ENCODE data around the gene RASAL1. TPM values are rescaled to one million over a fixed set of nuclear protein-coding genes. Genes with fewer than 3 reads are reported as not detected.

Gene RASAL1
- total RNA-seq, 1 experiment from 2014 or later = not detected

DNA sequence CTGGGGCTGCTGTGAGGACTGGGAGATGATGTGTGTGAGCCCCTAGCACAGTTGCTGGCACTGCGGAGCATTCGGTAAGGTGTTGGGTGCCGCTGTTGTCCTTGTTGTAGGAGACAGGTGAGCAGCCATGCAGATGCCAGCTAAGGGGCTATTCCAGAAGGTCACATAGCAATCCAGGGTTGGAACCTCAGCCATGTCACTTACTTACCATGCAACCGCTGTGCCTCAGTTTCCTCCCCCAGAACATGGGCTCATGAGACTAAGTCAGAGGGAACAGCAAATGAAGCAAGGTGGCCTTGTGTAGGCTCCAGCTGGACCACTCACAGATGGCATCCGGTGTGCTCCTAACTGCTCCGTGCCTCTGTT lies 65.8 kb downstream of the RASAL1 start:
- Mint-ChIP-seq H3K9me3 (ENCODE audit: unreplicated experiment) (no peaks in the 10 kb centered on the region), H3K27me3 (ENCODE audit: insufficient read depth, unreplicated experiment) (peaks cover 9% of the 10 kb centered on the region), H3K4me3 (ENCODE audit: unreplicated experiment) (no peak overlapping the region), H3K36me3 (ENCODE audit: insufficient read depth, unreplicated experiment) (no peaks in the 10 kb centered on the region), H3K27ac (ENCODE audit: unreplicated experiment) (no peak overlapping the region), H3K4me1 (ENCODE audit: low read depth, unreplicated experiment) (peaks cover 6% of the 10 kb centered on the region)
- intact Hi-C loops (cut with micrococcal nuclease; ENCODE audit: unreplicated experiment) = no loop called here
- BruUV-seq (replicated peaks) = no TSS peak
- DNase-seq = no peak
- TF ChIP-seq, protein P1, sequence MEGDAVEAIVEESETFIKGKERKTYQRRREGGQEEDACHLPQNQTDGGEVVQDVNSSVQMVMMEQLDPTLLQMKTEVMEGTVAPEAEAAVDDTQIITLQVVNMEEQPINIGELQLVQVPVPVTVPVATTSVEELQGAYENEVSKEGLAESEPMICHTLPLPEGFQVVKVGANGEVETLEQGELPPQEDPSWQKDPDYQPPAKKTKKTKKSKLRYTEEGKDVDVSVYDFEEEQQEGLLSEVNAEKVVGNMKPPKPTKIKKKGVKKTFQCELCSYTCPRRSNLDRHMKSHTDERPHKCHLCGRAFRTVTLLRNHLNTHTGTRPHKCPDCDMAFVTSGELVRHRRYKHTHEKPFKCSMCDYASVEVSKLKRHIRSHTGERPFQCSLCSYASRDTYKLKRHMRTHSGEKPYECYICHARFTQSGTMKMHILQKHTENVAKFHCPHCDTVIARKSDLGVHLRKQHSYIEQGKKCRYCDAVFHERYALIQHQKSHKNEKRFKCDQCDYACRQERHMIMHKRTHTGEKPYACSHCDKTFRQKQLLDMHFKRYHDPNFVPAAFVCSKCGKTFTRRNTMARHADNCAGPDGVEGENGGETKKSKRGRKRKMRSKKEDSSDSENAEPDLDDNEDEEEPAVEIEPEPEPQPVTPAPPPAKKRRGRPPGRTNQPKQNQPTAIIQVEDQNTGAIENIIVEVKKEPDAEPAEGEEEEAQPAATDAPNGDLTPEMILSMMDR (IDR thresholded peaks at IDR 0.05; ENCODE audit: insufficient read depth in 1 of 2, low read depth in 1 of 2, low read length in 1 of 2, severe bottlenecking in 1 of 2, unreplicated experiment in 1 of 2) = no peak
- no peaks in the 10 kb centered on the region for H3K27me3 ChIP-seq (replicated peaks; ENCODE audit: control insufficient read depth, insufficient read depth, low read length)
- CTCF ChIA-PET = no interaction called here
- POLR2A ChIA-PET = no interaction called here
- H3K4me3 ChIP-seq (ENCODE audit: low read depth, low read length) = no peak overlapping the region
- H3K4me1 ChIP-seq = no peaks in the 10 kb centered on the region
- no peaks in the 10 kb centered on the region for H3K9me3 ChIP-seq
- H3K36me3 ChIP-seq (ENCODE audit: control insufficient read depth, insufficient read depth, low read length) = no peaks in the 10 kb centered on the region

DNA sequence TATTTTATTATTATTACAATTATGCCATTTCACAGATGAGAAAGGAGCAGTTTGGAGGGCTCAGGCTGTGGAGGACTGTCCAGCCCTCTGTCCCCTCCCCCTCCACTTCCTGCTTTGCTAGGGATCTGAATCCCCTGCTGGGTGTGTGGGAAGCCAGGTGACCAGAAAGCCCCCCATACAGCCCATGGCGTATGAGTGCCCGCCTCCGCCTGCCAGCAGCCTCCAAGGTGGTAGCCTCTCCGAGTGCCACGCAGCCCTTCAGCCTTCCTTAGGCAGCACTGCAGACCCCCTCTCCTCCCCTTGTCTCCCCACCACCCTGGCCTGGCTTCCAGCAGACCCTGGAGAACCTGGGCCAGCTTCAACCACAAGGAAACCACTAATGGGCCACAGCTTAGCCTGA lies 66.4 kb downstream of the RASAL1 start:
- CTCF ChIA-PET = no interaction called here
- H3K4me3 Mint-ChIP-seq (ENCODE audit: unreplicated experiment) = no peak overlapping the region
- no peaks in the 10 kb centered on the region for H3K4me1 ChIP-seq
- intact Hi-C loops (cut with micrococcal nuclease; ENCODE audit: unreplicated experiment) = no loop called here
- H3K9me3 ChIP-seq = no peaks in the 10 kb centered on the region
- H3K4me1 Mint-ChIP-seq (ENCODE audit: low read depth, unreplicated experiment) = peaks cover 6% of the 10 kb centered on the region
- TF ChIP-seq, protein P1 (IDR thresholded peaks at IDR 0.05; ENCODE audit: insufficient read depth in 1 of 2, low read depth in 1 of 2, low read length in 1 of 2, severe bottlenecking in 1 of 2, unreplicated experiment in 1 of 2) = no peak
- H3K36me3 ChIP-seq (ENCODE audit: control insufficient read depth, insufficient read depth, low read length) = no peaks in the 10 kb centered on the region
- no peak for DNase-seq
- H3K9me3 Mint-ChIP-seq (ENCODE audit: unreplicated experiment) = no peaks in the 10 kb centered on the region
- no peak overlapping the region for H3K4me3 ChIP-seq (ENCODE audit: low read depth, low read length)
- no peaks in the 10 kb centered on the region for H3K27me3 ChIP-seq (replicated peaks; ENCODE audit: control insufficient read depth, insufficient read depth, low read length)
- POLR2A ChIA-PET = no interaction called here
- no peak overlapping the region for H3K27ac Mint-ChIP-seq (ENCODE audit: unreplicated experiment)
- no peaks in the 10 kb centered on the region for H3K36me3 Mint-ChIP-seq (ENCODE audit: insufficient read depth, unreplicated experiment)
- no TSS peak for BruUV-seq (replicated peaks)
- peaks cover 6% of the 10 kb centered on the region for H3K27me3 Mint-ChIP-seq (ENCODE audit: insufficient read depth, unreplicated experiment)

DNA sequence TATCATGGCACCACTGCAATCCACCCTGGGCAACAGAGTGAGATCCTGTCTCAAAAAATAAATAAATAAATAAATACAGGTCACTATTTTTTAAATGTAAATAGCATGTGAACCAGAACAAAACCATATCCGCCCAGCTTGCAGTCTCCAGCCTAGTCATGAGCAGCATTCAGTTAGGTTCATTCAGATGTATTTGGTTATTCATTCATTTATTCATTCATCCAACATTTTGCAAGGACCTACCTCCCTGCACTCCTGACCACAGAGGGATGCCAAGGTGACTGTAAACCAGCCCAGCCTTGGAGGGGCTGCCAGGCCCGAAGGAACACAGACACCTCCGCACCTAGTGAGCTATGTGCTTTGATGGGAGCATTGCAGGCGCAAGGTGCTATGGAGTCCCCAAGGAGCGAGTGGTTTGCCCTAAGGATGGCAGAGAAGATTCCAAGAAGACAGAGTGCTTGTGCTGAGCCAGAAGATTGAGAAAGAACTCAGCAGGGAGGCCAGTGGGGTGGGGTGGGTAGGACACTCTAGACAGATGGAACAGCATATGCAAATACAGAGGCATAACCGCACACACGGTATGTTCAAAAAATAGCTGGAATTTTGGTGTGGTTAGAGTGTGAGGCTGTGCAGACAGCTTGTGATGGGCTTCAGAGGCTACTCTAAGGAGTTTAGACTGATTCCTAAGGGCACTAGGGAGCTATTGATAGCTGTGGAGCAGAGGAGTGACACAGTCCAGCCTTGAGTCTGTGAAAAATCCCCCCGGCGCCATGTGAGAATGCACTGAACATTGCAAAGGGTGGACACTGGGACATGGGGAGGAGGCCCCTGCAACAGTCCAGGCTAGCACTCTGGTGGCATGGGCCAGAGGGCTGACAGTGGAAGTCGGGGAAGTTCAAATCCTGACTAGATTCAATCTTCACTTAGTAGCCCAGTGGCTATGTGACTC lies 67.3 kb downstream of the RASAL1 start:
- no peaks in the 10 kb centered on the region for H3K36me3 ChIP-seq (ENCODE audit: control insufficient read depth, insufficient read depth, low read length)
- no peaks in the 10 kb centered on the region for H3K27me3 ChIP-seq (replicated peaks; ENCODE audit: control insufficient read depth, insufficient read depth, low read length)
- Mint-ChIP-seq H3K9me3 (ENCODE audit: unreplicated experiment) (no peaks in the 10 kb centered on the region), H3K36me3 (ENCODE audit: insufficient read depth, unreplicated experiment) (no peaks in the 10 kb centered on the region), H3K27ac (ENCODE audit: unreplicated experiment) (no peak overlapping the region), H3K27me3 (ENCODE audit: insufficient read depth, unreplicated experiment) (peaks cover 6% of the 10 kb centered on the region), H3K4me3 (ENCODE audit: unreplicated experiment) (no peak overlapping the region), H3K4me1 (ENCODE audit: low read depth, unreplicated experiment) (peaks cover 6% of the 10 kb centered on the region)
- intact Hi-C loops (cut with micrococcal nuclease; ENCODE audit: unreplicated experiment) = no loop called here
- no peak overlapping the region for H3K4me3 ChIP-seq (ENCODE audit: low read depth, low read length)
- ChIA-PET POLR2A (no interaction called here), CTCF (no interaction called here)
- no peaks in the 10 kb centered on the region for H3K9me3 ChIP-seq
- no TSS peak for BruUV-seq (replicated peaks)
- DNase-seq = no peak
- TF ChIP-seq, protein P1 (IDR thresholded peaks at IDR 0.05; ENCODE audit: insufficient read depth in 1 of 2, low read depth in 1 of 2, low read length in 1 of 2, severe bottlenecking in 1 of 2, unreplicated experiment in 1 of 2) = no peak
- no peaks in the 10 kb centered on the region for H3K4me1 ChIP-seq

All from Caco-2 (cell line).